ENCODE results near the gene ANKRD63. TPM values are rescaled to one million over a fixed set of nuclear protein-coding genes. Genes with fewer than 3 reads are reported as not detected.

The ANKRD63 gene, protein sequence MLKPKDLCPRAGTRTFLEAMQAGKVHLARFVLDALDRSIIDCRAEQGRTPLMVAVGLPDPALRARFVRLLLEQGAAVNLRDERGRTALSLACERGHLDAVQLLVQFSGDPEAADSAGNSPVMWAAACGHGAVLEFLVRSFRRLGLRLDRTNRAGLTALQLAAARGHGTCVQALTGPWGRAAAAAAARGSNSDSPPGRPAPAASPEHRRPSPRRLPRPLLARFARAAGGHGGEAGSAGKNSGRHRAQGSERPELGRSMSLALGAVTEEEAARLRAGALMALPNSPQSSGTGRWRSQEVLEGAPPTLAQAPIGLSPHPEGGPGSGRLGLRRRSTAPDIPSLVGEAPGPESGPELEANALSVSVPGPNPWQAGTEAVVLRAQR
- under 1 TPM in 1 of 2 experiments, not detected in 1; 0.26 TPM for total RNA-seq

GRCh38 chr15:40282869-40283614 lies at the start of gene ANKRD63:
ANKRD63 (minus strand) TSS chr15:40283064; CDS start chr15:40282586, 478 bp downstream.
- Mint-ChIP-seq H3K36me3 (no peaks in the 10 kb centered on the region), H3K4me1 (no peaks in the 10 kb centered on the region), H3K27me3 (peaks cover 43% of the 10 kb centered on the region), H3K27ac (no peak within 1 kb of the TSS), H3K9me3 (no peaks in the 10 kb centered on the region), H3K4me3 (peak within 1 kb of the TSS; percentile 72)
- POLR2A ChIA-PET, result interaction anchor here (0.6 to 4.4 kb wide), 2 partner anchors 26 to 139 kb away, joined by 3 to 39 read pairs; partner anchors contain the start of gene PLCB2
- ATAC-seq (ENCODE audit: low read depth) (peak; percentile 51), DNase-seq (peak; percentile 71)

DNA sequence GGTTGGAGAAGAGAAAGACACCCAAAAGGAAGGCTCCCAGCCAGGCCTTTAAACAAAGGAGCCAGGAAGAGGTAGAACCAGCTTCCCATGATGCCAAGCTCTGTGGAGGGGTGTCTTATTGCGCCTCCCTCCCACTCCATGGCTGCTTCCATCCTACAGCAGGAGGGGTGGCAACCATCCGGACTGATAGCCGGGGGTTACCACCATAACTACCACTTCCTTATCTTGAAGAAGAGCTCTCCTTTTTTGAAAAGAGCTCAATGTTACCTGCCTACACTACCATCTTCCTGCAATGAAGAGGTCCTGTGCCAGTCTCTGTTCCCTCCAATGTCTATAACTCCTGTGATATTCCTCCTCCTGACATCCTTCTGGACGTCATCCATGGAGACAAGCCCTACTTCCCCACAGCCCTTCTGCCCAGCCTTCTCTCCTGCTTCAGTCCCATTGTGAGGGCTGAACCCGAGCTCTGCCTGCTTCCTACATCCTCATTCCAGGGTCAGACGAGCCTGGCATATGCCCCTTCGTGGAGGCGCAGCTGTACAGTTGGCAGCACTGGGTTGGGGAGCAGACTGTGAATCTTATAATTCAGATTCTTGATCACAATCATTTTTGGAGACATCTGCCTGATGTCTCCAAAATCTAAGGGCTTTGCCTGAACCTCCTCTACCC lies 49.4 kb upstream of the ANKRD63 start:
- H3K4me1 Mint-ChIP-seq, result peaks cover 21% of the 10 kb centered on the region
- POLR2A ChIA-PET, result interaction anchor here (0.6 kb wide), 1 partner anchor 77 kb away, joined by 3 read pairs; no protein-coding TSS in a partner anchor
- no peak for ATAC-seq (ENCODE audit: low read depth)
- no peak for DNase-seq
- H3K9me3 Mint-ChIP-seq, result no peaks in the 10 kb centered on the region
- H3K27me3 Mint-ChIP-seq, result no peaks in the 10 kb centered on the region
- no peaks in the 10 kb centered on the region for H3K36me3 Mint-ChIP-seq
- no peak overlapping the region for H3K4me3 Mint-ChIP-seq
- H3K27ac Mint-ChIP-seq, result no peak overlapping the region

- Mint-ChIP-seq H3K27me3 (no peaks in the 10 kb centered on the region), H3K4me3 (no peak overlapping the region), H3K36me3 (peaks cover 1% of the 10 kb centered on the region), H3K9me3 (no peaks in the 10 kb centered on the region), H3K4me1 (peaks cover 22% of the 10 kb centered on the region), H3K27ac (no peak overlapping the region)
- POLR2A ChIA-PET, result no interaction called here
- DNase-seq (no peak), ATAC-seq (ENCODE audit: low read depth) (no peak)
These were observed 48.8 kb upstream of the ANKRD63 start for GRCh38 chr15:40331637-40332036.

GRCh38 chr15:40331026-40331425 lies 48.2 kb upstream of the ANKRD63 start:
- no peaks in the 10 kb centered on the region for H3K27me3 Mint-ChIP-seq
- ATAC-seq (ENCODE audit: low read depth), result no peak
- no peak overlapping the region for H3K4me3 Mint-ChIP-seq
- no peak for DNase-seq
- H3K9me3 Mint-ChIP-seq, result no peaks in the 10 kb centered on the region
- peaks cover 3% of the 10 kb centered on the region for H3K36me3 Mint-ChIP-seq
- peaks cover 23% of the 10 kb centered on the region for H3K4me1 Mint-ChIP-seq
- POLR2A ChIA-PET, result no interaction called here
- H3K27ac Mint-ChIP-seq, result no peak overlapping the region

DNA sequence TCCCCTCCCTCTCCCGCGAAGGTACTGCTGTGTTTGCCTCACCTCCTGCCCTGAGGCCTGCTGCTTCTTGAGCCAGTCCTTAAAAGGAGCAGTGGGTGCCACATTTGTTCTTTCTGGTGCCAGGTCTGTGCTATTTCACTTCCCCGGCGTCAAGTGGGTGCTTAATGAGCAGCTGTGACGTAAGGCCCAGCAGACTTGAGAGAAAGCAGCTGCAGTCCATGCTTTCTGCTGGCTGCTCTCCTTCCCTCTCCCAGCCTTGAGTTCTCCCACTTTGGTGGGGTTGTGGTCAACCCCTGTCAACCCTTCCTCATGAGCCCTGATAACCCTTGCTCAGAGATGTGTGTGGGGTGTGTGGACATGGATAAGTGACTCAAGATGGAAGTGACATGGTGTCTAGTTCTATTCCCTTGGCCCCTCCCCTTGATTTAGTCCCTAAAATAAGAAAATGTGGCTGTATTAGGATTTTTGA lies 47.5 kb upstream of the ANKRD63 start:
- ATAC-seq (ENCODE audit: low read depth) (no peak), DNase-seq (no peak)
- H3K36me3 Mint-ChIP-seq, result peaks cover 7% of the 10 kb centered on the region
- POLR2A ChIA-PET, result no interaction called here
- no peaks in the 10 kb centered on the region for H3K9me3 Mint-ChIP-seq
- H3K4me3 Mint-ChIP-seq, result no peak overlapping the region
- peaks cover 28% of the 10 kb centered on the region for H3K4me1 Mint-ChIP-seq
- no peaks in the 10 kb centered on the region for H3K27me3 Mint-ChIP-seq
- no peak overlapping the region for H3K27ac Mint-ChIP-seq

GRCh38 chr15:40329804-40330203 lies 46.9 kb upstream of the ANKRD63 start:
- POLR2A ChIA-PET, result no interaction called here
- no peak overlapping the region for H3K4me3 Mint-ChIP-seq
- H3K27me3 Mint-ChIP-seq, result peaks cover 4% of the 10 kb centered on the region
- no peak overlapping the region for H3K27ac Mint-ChIP-seq
- DNase-seq (no peak), ATAC-seq (ENCODE audit: low read depth) (no peak)
- H3K4me1 Mint-ChIP-seq, result peaks cover 33% of the 10 kb centered on the region
- H3K36me3 Mint-ChIP-seq, result peaks cover 7% of the 10 kb centered on the region
- H3K9me3 Mint-ChIP-seq, result no peaks in the 10 kb centered on the region

GRCh38 chr15:40328751-40329150 lies 45.9 kb upstream of the ANKRD63 start:
- Mint-ChIP-seq H3K27ac (no peak overlapping the region), H3K4me3 (no peak overlapping the region), H3K36me3 (peaks cover 7% of the 10 kb centered on the region), H3K9me3 (no peaks in the 10 kb centered on the region), H3K4me1 (peaks cover 26% of the 10 kb centered on the region), H3K27me3 (peaks cover 4% of the 10 kb centered on the region)
- DNase-seq (no peak), ATAC-seq (ENCODE audit: low read depth) (no peak)
- POLR2A ChIA-PET, result interaction anchor here (0.8 to 1.1 kb wide), 3 partner anchors 9 to 78 kb away, joined by 3 read pairs; no protein-coding TSS in a partner anchor

- no peak overlapping the region for H3K4me3 Mint-ChIP-seq
- H3K4me1 Mint-ChIP-seq, result peaks cover 24% of the 10 kb centered on the region
- no peak overlapping the region for H3K27ac Mint-ChIP-seq
- ATAC-seq (ENCODE audit: low read depth) (no peak), DNase-seq (no peak)
- peaks cover 7% of the 10 kb centered on the region for H3K36me3 Mint-ChIP-seq
- POLR2A ChIA-PET, result interaction anchor here (1.1 kb wide), 1 partner anchor 78 kb away, joined by 3 read pairs; no protein-coding TSS in a partner anchor
- H3K9me3 Mint-ChIP-seq, result no peaks in the 10 kb centered on the region
- peaks cover 4% of the 10 kb centered on the region for H3K27me3 Mint-ChIP-seq
These were observed 45.3 kb upstream of the ANKRD63 start for GRCh38 chr15:40328176-40328575.

DNA sequence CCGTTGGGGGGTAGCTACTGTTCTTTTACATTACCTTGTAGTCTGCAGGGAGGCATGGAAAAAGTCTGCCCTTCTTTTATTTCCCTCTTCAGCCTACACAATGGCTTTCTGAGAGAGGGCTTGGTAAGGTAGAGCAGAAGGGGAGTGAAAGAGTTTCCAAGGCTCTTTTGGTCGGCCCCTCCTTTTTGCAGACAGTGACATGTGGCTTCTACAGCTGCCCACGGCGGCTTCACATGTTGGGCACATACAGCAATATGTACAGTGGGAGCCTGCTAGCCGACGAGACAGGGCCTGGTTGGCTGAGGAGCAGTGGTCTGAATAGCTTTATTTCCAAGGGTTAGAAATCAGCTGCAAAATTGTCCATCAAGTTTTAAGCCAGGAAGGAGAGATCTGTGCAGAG lies 44.6 kb upstream of the ANKRD63 start:
- Mint-ChIP-seq H3K4me1 (peaks cover 24% of the 10 kb centered on the region), H3K4me3 (no peak overlapping the region), H3K9me3 (no peaks in the 10 kb centered on the region), H3K27ac (peak overlapping the region; percentile 7), H3K27me3 (peaks cover 4% of the 10 kb centered on the region), H3K36me3 (peaks cover 7% of the 10 kb centered on the region)
- ATAC-seq (ENCODE audit: low read depth) (no peak), DNase-seq (no peak)
- POLR2A ChIA-PET, result interaction anchor here (0.5 to 1.2 kb wide), 2 partner anchors 8 to 71 kb away, joined by 3 read pairs; no protein-coding TSS in a partner anchor

DNA sequence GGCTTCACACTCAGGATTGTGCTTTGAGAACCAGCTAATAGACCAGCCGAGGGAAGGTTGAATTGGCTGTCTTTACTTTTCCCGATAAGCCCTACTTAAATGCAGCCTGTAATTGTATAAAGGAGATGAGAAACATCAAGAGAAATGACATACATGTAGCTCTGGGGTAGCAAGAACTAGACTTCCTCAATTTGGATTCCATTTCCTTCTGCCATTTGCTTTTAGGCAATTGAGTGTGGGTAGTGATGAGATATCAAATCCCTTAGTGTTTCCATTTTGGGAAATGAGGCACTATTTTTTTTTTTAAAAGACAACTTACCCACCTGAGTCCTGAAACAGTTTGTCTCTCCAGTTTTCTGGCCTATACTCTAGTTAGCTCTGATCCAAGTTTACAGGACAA lies 42.8 kb upstream of the ANKRD63 start:
- Mint-ChIP-seq H3K4me3 (no peak overlapping the region), H3K36me3 (peaks cover 7% of the 10 kb centered on the region), H3K27me3 (peaks cover 7% of the 10 kb centered on the region), H3K4me1 (peaks cover 33% of the 10 kb centered on the region), H3K9me3 (no peaks in the 10 kb centered on the region), H3K27ac (no peak overlapping the region)
- POLR2A ChIA-PET, result interaction anchor here (0.7 to 2.2 kb wide), 4 partner anchors 11 to 118 kb away, joined by 3 to 10 read pairs (median 4); partner anchors contain the start of gene PLCB2
- ATAC-seq (ENCODE audit: low read depth), result no peak
- no peak for DNase-seq

DNA sequence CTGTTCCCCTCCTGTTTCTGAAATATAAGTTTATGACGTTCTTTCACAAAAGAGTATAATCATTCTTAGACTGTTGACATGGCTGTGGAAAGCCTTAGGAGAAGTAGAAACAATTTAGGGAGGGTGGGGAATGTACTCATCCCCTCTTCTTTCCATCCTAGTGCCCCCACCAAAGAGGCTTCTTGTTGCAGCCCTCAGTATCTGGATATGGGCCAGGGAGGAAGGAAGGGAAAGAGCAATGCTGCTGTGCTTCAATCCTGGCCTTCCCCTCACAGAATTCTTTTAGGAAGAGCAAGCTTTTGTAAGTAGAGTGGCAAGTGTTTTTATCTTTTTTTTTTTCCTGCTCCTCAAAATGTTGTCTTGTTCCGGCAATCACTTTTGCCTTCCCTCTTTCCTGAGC lies 42.3 kb upstream of the ANKRD63 start:
- ATAC-seq (ENCODE audit: low read depth) (no peak), DNase-seq (no peak)
- Mint-ChIP-seq H3K27me3 (peaks cover 7% of the 10 kb centered on the region), H3K4me3 (peak overlapping the region; percentile 74), H3K36me3 (peaks cover 7% of the 10 kb centered on the region), H3K4me1 (peaks cover 33% of the 10 kb centered on the region), H3K9me3 (no peaks in the 10 kb centered on the region), H3K27ac (no peak overlapping the region)
- POLR2A ChIA-PET, result interaction anchor here (0.6 to 2.2 kb wide), 5 partner anchors 9 to 118 kb away, joined by 3 to 10 read pairs (median 3); partner anchors contain the start of gene PLCB2

DNA sequence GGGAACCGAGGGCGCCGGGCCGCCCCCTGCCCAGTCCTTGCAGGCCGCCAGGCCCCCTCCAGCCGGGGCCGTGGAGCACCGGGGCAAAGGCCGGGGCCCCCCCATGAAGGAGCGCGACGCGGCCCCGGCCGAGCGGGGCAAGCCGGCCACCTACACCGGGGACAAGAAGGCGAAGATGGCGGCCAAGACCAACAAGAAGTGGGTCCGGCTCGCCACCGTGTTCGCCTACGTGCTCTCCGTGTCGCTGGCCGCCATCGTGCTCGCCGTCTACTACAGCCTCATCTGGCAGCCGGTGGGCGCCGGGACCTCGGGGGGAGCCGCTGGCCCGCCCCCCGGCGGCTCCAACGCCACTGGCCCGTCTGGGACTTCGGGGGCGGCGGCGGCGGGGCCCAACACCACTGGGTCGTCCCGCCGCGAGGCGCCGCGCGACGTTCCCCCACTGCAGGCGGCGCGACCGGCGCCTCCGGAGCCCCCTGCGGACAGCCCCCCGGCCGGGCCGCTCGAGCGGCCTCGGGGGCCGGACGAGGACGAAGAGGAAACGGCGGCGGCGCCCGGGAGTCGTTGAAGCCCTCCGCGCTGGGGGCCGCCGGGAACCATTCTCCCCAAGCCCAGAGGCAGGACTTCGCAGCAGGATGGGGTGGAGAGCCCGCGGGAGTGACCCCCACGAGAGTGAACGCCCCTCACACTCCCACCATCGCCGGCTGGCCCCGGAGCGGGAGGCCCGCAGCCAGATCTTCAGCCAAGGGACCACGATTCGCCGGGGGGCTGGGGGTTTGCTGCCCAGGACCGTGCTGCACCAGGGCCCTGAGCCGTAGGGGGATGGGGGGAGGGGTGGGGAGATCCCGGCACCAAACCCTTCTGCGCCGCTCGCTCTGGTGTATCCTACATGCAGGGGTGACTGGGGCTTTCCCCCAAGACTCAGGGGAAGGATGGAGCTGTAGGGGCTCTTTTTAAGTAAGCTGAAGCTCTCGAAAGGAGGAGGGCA lies 41.4 kb upstream of the ANKRD63 start:
- peak overlapping the region; percentile 74 for H3K4me3 Mint-ChIP-seq
- peaks cover 7% of the 10 kb centered on the region for H3K36me3 Mint-ChIP-seq
- peaks cover 33% of the 10 kb centered on the region for H3K4me1 Mint-ChIP-seq
- H3K27me3 Mint-ChIP-seq, result peaks cover 14% of the 10 kb centered on the region
- POLR2A ChIA-PET, result interaction anchor here (0.6 to 4.4 kb wide), 4 partner anchors 10 to 17 kb away, joined by 3 to 38 read pairs (median 8); partner anchors contain the start of gene PLCB2
- no peak overlapping the region for H3K27ac Mint-ChIP-seq
- H3K9me3 Mint-ChIP-seq, result no peaks in the 10 kb centered on the region
- ATAC-seq (ENCODE audit: low read depth) (no peak), DNase-seq (no peak)
